T-helper 1 cell treated with Interleukin-12 subunit alpha and Interleukin-12 subunit beta and Interleukin-4 antibody, amounts not matched to agents 30 μg/mL and 1 μg/mL, for 36 hours (primary cell): Measurements from ENCODE around the gene ENG.

Source experiments
- H3K27ac Mint-ChIP-seq: one replicate; pipeline ENCODE4 v1.8.0; 2021; ENCODE audit warnings: mild to moderate bottlenecking, mixed read lengths
- H3K27me3 Mint-ChIP-seq: one replicate; pipeline ENCODE4 v1.8.0; 2021; ENCODE audit warnings: low read depth, mixed read lengths
- H3K36me3 Mint-ChIP-seq: one replicate; pipeline ENCODE4 v1.8.0; 2021; ENCODE audit warnings: low read depth, mixed read lengths
- H3K4me1 Mint-ChIP-seq: one replicate; pipeline ENCODE4 v1.8.0; 2021; ENCODE audit warnings: low read depth, mixed read lengths
- H3K4me3 Mint-ChIP-seq: one replicate; pipeline ENCODE4 v1.8.0; 2021; ENCODE audit warnings: mild to moderate bottlenecking, moderate library complexity, mixed read lengths
- H3K9me3 Mint-ChIP-seq: one replicate; pipeline ENCODE4 v1.8.0; 2021; ENCODE audit warnings: mixed read lengths

Gene ENG

GRCh38 chr9:127771570-127772189 is 82.8 kb downstream of the ENG start:
- peak overlapping the region; percentile 86 for H3K4me3 Mint-ChIP-seq
- H3K9me3 Mint-ChIP-seq: no peaks in the 10 kb centered on the region

GRCh38 chr9:127770905-127771569 is 83.4 kb downstream of the ENG start:
- peak overlapping the region; percentile 86 for H3K4me3 Mint-ChIP-seq
- H3K27ac Mint-ChIP-seq: peak overlapping the region; percentile 81
- H3K27me3 Mint-ChIP-seq: no peaks in the 10 kb centered on the region
- H3K9me3 Mint-ChIP-seq: no peaks in the 10 kb centered on the region
- peaks cover 42% of the 10 kb centered on the region for H3K36me3 Mint-ChIP-seq
- peaks cover 50% of the 10 kb centered on the region for H3K4me1 Mint-ChIP-seq

More at GRCh38 chr9:127771570-127772189, 82.8 kb downstream of the ENG start:
- H3K4me1 Mint-ChIP-seq: peaks cover 46% of the 10 kb centered on the region
- H3K27me3 Mint-ChIP-seq: no peaks in the 10 kb centered on the region
- H3K27ac Mint-ChIP-seq: peak overlapping the region; percentile 81
- peaks cover 41% of the 10 kb centered on the region for H3K36me3 Mint-ChIP-seq

GRCh38 chr9:127770583-127770904 is 83.9 kb downstream of the ENG start:
- no peaks in the 10 kb centered on the region for H3K27me3 Mint-ChIP-seq
- H3K27ac Mint-ChIP-seq: peak overlapping the region; percentile 81
- peaks cover 46% of the 10 kb centered on the region for H3K36me3 Mint-ChIP-seq
- peak overlapping the region; percentile 86 for H3K4me3 Mint-ChIP-seq
- H3K9me3 Mint-ChIP-seq: no peaks in the 10 kb centered on the region
- H3K4me1 Mint-ChIP-seq: peaks cover 53% of the 10 kb centered on the region

DNA sequence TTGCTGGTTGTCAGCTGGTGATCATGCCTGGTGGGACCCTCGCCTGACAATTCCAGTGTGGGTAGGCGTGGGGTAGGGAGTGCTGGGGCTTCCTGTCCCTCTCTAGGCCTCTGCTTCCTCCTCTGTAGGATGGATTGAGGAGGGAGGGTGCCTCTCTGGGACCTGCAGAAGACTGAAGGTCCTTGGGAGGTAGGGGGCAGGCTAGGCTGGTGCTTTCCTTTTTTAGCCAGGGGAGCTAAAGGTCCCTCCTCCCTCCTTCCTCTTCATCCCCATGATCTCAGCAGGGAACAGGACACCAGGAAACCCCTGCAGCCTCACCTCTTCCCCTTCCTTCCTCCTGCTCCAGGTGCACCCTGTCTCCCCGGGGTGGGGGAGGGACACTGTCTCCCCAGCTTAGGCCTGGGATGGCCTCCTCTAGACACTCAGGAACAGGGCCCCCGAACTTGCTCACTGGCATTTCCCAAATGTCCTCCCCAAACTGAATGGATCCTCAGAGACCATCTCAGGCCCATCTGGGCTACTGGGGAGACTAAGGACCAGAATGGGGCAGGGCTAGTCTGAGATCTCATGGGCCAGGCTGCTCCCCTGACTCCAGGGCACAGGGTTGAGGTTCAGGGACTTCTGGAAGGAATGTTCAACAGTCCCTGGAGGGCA is 84.4 kb downstream of the ENG start:
- Mint-ChIP-seq H3K27me3 (no peaks in the 10 kb centered on the region), H3K4me3 (peak overlapping the region; percentile 86), H3K36me3 (peaks cover 49% of the 10 kb centered on the region), H3K4me1 (peaks cover 58% of the 10 kb centered on the region), H3K9me3 (no peaks in the 10 kb centered on the region), H3K27ac (peak overlapping the region; percentile 81)

GRCh38 chr9:127769101-127769500 is 85.4 kb downstream of the ENG start:
- H3K4me3 Mint-ChIP-seq: peak overlapping the region; percentile 86
- peak overlapping the region; percentile 81 for H3K27ac Mint-ChIP-seq

DNA sequence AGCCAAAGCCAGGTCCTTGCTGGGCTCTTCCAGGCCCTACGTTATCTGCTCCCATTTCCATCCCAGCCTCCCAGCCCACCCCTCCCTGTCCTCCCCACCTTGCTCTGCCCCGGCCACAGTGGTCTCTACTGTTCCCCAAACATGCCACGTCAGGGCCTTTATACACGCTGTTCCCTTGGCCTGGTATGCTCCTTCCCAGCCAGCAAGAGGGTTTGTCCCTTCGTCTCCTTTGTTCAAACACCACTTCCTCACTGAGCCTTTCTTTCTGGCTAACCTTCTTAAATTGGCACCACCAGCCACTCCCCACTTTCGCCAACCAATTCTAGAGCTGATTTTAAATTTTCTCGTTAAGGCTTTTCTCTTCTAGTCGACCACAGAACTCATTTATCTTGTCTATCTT is 85.8 kb downstream of the ENG start:
- Mint-ChIP-seq H3K4me1 (peaks cover 61% of the 10 kb centered on the region), H3K4me3 (peak overlapping the region; percentile 86), H3K27ac (peak overlapping the region; percentile 81), H3K27me3 (no peaks in the 10 kb centered on the region), H3K9me3 (no peaks in the 10 kb centered on the region), H3K36me3 (peaks cover 51% of the 10 kb centered on the region)

More at GRCh38 chr9:127769101-127769500, 85.4 kb downstream of the ENG start:
- peaks cover 51% of the 10 kb centered on the region for H3K36me3 Mint-ChIP-seq
- no peaks in the 10 kb centered on the region for H3K9me3 Mint-ChIP-seq
- peaks cover 58% of the 10 kb centered on the region for H3K4me1 Mint-ChIP-seq
- no peaks in the 10 kb centered on the region for H3K27me3 Mint-ChIP-seq

DNA sequence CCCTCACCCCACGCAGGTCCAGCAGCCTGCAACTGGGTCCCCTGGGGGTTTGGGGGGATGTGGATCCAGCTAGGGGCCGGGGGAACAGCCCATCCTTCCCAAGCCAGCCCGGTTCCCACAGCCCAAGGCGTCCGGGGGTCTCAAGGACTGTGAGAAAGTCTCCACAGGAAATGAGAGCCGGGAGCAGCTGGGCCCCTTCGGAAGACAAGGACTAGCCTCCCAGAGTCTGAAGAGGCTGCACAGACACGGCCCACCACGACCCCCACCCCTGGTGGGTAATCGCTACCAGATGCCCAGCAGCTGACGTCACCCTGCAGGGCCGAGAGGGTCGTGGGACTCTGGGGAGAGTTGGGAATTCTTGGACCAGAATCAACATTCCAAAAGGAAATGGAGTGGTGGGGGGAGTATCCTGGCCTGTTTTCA is 86.5 kb downstream of the ENG start:
- Mint-ChIP-seq H3K4me1 (peaks cover 67% of the 10 kb centered on the region), H3K27me3 (no peaks in the 10 kb centered on the region), H3K4me3 (peak overlapping the region; percentile 86), H3K27ac (peak overlapping the region; percentile 81), H3K9me3 (no peaks in the 10 kb centered on the region), H3K36me3 (peaks cover 54% of the 10 kb centered on the region)

DNA sequence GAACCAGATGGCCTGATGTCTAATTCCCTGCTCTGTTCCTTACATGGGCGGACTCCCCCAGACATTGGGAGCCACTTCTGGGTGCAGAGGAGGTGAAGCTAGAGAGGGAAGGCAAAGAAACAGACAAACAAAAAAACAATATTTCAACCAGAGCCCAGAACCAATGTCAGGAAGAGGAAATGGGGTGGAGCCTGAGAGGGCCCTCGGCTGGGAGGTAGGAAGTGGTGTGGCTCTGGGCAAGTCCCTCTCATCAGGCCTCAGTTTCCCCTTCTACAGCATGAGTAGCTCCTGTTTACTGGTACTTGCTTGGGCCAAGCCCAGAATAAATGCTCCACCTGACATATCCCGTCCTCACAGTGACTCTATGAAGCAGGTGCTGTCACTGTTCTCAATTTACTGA is 87.0 kb downstream of the ENG start:
- peak overlapping the region; percentile 93 for H3K27ac Mint-ChIP-seq
- H3K36me3 Mint-ChIP-seq: peaks cover 59% of the 10 kb centered on the region
- H3K27me3 Mint-ChIP-seq: no peaks in the 10 kb centered on the region
- peaks cover 72% of the 10 kb centered on the region for H3K4me1 Mint-ChIP-seq
- peak overlapping the region; percentile 72 for H3K4me3 Mint-ChIP-seq
- H3K9me3 Mint-ChIP-seq: no peaks in the 10 kb centered on the region

GRCh38 chr9:127765418-127765817 is 89.0 kb downstream of the ENG start:
- H3K9me3 Mint-ChIP-seq: no peaks in the 10 kb centered on the region
- no peak overlapping the region for H3K4me3 Mint-ChIP-seq
- H3K27me3 Mint-ChIP-seq: no peaks in the 10 kb centered on the region
- H3K27ac Mint-ChIP-seq: peak overlapping the region; percentile 58
- peaks cover 58% of the 10 kb centered on the region for H3K36me3 Mint-ChIP-seq
- peaks cover 61% of the 10 kb centered on the region for H3K4me1 Mint-ChIP-seq
